Brain pericyte (primary cell): ENCODE data around the gene GLCCI1.
"Not testable (repeated sequence)": the region's sequence is repeated elsewhere in the genome, so short reads cannot be mapped to it uniquely, and the experiment has no call there.

ENCODE experiments used
- DNase-seq: peaks from one replicate; pipeline ENCODE4 v3.0.0-alpha.2; 2012; ENCODE audit warnings: low read depth, low spot score

GLCCI1 gene

DNA sequence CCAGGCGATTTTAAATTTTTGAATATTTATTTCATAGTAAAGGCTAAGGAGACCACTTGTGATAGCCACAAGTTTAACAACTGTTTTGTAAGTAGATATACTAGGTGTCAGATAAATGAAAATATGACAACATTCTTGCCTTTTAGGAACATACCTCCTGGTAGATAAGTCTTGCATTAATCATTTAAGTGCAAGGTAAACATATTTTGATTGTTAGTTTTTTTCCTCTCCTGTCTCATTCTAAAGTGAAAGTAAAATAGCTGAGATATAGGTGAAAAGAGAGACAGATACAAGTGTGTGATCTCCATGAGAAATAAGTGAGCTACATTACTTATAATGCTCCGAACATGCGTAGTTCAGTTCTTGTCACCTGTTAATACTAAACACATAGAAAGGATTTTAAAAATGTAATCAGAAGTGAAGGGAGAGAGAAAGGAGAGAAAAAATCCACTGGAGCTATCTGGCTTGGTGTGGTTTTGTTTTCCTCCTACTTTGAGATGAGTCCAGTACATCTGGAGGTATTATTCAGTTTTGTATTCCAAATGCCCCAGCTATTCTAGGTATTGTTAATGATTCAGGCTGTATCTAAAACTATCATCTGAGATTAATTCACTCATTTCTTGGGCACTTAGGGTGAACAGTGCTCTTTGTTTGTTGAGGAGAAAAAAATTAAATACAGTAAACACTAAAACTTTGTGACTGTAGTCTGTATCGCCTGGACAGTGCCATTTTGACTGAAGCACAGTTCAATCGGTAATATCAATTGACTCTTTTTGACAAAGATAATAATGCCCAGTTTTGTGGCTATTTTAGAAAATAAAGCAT is 21.2 kb downstream of the GLCCI1 start:
- DNase-seq = no peak

DNA sequence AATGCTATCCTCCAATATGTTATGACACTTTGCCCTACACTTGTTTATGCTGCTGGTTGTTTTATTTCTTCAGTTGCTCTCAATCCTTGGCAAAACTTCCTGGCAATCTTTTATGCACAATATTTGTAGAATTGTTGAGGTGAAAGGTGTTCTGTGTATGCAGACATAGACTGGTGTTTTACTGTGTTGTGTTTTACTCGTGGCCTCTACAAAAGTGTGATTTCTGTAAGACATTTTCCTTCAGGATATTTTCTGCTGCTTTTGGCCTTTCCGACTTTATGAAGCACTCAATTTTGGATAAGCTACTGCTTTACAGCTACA is 21.8 kb downstream of the GLCCI1 start:
- no peak for DNase-seq

DNA sequence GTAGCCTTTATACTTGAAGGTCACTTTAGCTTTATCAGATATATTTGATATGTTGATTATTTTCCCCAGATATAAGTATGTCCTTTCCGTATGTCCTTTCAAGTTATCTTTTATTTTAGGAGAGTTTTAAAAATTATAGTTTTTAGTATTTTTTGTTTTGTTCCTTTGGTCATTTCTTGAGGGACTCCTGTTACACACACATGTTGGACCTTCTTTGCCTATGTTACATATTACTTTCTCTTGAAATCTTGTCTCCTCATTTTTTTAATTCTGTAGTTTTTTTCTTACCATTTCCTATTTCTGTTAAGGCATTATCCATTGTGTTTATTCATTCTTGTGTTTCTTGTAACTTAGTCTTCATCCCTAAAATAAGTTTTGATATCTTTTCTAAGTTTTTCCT is 23.9 kb downstream of the GLCCI1 start:
- DNase-seq = no peak

- DNase-seq = not testable (repeated sequence)
Measured at GRCh38 chr7:7995348-7995747, 26.8 kb downstream of the GLCCI1 start.

DNA sequence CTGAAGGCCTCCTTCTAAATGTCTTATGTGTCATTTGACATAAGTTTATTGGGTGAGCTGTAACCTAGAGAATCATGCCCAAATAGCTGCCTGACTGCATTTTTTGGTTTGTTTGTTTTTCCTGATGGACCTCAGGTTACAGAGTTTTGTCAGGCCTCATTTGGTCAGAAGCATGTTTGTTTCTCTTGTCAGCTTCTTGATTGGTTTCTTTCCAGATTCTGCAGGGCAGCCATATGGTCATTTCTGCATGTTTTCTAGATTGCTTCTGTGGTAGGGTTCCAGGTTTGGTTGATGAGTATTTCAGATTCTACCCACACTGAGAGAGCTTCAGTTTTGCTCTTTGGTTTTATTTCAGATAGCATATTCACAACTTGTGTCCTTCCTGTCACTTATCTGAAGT is 28.0 kb downstream of the GLCCI1 start:
- no peak for DNase-seq

GRCh38 chr7:8000315-8000941 is 31.8 kb downstream of the GLCCI1 start:
- no peak for DNase-seq

DNA sequence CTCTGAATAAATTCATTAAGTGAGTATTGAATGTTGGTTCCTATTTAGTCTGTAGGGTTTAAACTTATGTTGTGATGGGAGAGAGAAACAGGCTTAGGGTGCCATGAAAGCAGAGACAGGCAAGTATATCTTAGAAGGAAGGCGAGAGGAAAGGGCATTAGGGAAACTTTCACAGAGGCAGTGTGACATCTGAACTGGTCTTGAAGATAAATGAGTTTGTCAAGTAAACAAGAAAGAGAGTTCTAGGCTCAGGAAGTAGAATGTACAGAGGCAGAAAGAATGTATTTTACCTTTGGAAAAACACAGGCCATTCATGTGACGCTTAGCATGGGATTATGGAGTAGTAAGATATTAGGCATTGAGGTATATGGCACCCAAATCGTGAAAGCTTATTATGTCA is 34.5 kb downstream of the GLCCI1 start:
- DNase-seq = no peak

DNA sequence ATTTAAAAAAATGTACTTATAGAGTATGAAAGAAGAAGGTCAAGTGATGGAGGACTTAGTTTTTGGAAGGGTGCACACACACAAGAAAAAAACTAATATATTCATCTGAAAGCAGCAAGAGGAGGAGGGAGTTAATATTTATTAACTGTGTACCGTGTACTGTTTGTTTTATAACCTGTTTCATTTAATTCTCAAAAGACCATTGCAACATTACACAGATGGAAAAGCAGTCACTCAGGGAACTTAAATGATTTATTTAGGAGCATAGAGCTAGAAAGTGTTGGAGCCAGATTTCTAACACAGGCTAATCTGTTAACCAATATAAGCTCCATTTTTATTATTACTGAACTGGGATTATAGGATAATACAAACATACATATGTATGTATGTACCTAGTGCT is 36.7 kb downstream of the GLCCI1 start:
- DNase-seq = no peak

DNA sequence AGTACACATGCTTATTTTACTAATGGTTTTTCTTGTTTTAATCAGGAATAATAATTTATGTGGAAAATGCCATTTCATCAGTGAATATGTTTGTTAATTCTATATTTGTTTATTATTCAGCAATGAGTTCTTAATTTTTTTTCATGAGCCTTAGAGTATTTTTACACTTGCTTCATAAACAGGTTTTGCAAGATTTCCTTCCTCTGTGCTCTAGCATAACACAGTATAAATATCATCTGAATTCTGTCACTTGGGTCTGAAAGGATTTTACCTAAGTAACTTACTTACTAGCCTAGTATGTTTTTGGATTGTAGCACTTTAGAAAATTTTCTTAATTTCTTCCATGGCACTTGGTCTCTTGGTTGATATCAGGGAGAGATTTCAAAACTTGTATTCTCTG is 45.8 kb downstream of the GLCCI1 start:
- no peak for DNase-seq

- DNase-seq = no peak
Measured at GRCh38 chr7:8015100-8015745, 46.6 kb downstream of the GLCCI1 start.

DNA sequence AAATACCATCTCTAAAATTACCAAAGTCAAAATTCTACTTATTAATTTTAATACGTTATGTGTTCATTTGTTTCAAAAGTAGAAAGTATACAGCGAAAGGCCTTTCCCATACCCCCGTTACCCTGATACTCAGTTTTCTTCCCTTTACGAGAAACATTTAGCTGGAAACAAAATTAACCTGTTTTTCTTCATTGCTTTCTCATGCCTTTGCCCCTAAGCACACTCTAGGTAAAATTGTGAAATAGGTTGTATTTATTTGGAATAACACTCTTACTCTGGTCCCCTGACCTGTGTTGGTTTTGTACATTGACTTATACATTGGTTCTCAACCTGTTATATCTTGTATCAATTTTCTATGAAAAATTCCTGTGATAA is 47.1 kb downstream of the GLCCI1 start:
- no peak for DNase-seq

- DNase-seq = no peak
Measured at GRCh38 chr7:8017423-8017822, 48.8 kb downstream of the GLCCI1 start.

DNA sequence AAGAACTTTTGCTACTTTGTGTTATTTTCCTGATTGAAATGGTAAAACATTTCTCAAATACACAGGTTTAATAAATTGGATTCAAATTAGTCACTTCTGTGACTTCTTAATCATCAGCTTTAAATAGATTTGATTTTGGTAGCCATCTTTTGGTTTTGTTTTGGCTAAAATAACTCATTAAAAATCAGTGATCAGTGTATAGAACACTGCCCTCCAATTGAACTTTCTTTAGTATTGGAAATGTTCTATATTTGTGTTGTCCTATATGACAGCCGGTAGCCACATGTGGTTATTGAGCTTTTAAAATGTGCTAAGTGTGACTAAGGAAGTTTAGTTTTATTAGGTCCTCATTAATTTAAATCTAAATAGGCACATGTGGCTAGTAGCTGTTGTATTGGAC is 50.4 kb downstream of the GLCCI1 start:
- DNase-seq = no peak

GRCh38 chr7:8022628-8023027 is 54.0 kb downstream of the GLCCI1 start:
- DNase-seq = no peak

GRCh38 chr7:8035192-8035591 is 66.6 kb downstream of the GLCCI1 start:
- DNase-seq = no peak

DNA sequence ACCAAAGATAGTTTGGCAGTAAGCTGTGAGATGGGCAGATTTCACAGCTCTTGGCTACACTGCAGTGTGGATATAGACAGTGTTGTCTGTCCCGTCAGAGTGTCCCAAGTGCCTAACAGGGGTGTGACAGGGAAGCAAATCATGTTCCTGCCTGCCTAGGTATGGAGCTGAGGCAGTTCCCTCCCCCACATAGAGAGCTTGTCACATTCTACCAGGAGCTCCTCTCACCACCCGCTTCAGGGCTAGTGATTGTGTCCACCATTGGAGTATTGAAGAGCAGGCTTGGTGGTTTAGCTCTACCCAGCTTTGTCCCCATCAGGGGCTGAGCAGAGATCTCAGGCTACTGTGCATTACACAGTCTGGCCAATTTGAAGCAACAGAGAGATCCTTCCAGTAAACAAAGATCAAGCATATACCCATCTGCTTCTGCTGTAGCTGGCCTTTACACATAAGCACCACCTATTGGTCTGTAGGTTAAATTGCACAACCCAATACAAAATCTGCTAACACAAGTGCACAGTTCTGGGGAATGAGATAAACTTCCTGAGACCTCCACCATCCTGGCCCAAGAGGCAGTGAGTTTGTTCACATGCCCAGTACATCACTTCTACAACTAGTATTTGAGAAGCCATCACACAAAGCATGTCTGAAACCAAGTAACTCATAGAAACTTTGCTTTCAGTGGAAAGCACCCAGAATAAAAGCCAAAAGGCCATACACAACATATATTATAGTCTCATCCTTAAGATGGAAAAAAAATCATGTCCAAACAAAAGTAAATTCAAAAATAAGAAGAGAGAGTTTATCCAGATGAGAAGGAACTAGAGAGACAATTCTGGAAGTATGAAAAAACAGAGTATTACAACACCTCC is 67.3 kb downstream of the GLCCI1 start:
- DNase-seq = no peak

DNA sequence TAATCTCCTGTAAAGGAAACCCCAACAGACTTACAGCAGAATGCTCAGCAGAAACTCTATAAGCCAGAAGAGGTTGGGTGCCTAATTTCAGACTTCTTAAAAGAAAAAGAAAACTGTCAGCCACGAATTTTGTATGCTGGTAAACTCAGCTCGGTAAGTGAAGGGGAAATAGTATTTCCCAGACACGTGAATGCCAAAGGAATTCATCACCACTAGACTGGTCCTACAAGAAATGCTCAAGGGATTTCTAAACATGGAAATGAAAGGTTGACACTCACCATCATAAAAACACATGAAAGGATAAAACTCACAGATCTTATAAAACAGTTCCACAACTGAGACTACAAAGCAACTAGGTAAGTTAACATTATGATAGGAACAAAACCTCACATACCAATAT is 68.6 kb downstream of the GLCCI1 start:
- no peak for DNase-seq

DNA sequence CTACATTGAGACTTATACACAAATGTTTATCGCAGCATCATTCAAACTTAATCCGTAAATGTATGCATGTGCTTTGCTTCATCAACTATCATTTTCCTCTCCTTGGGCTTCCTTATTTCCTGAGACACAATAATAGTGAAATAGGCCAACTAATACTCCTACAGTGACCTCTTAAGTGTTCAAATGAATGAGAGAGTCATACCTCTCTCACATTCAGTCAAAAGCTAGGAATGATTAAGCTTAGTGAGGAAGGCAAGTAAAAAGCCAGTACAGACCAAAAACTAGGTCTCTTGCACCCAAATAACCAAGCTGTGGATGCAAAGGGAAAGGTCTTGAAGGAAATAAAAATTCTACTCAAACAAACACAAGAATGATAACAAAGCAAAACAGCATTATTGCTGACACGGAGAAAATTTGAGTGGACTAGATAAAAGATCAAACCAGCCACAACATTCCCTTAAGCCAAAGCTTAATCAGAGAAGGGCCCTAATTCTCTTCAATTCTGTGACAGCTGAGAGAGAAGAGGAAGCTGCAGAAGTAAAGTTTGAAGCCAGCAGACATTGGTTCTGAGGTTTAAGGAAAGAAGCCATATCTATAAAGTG is 72.3 kb downstream of the GLCCI1 start:
- DNase-seq = no peak

DNA sequence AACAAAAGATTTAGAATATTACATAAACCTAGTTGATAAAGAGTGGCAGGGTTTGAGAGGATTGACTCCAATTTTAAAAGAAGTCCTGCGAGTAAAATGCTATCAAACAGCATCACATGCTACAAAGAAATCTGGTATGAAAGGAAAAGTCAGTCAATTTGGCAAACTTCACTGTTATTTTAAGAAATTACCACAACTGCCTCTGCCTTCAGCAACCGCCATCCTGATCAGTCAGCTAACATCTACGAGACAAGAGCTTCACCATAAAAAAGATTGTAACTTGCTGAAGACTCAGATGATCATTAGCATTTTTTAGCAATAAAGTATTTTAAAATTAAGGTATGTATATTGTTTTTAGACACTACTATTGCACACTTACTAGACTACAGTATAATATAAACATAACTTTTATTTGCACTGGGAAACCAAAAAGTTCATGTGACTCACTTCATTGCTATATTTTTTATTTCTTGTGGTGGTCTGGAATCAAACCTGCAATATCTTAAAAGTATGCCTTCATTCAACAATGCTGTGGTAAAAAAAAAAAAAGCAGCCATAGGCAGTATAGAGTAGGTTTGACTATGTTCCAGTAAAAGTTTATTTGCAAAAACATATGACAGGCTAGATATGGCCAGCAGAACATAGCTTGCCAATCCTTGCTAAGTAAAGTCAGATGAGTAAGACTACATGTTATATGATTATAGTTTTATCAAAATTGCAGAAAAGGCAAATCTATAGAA is 74.4 kb downstream of the GLCCI1 start:
- no peak for DNase-seq

- DNase-seq = no peak
Measured at GRCh38 chr7:8044761-8045430, 76.3 kb downstream of the GLCCI1 start.
